SK-N-SH (cell line): Measurements from ENCODE around the gene PRR35. TPM values are rescaled to one million over a fixed set of nuclear protein-coding genes. Genes with fewer than 3 reads are reported as not detected.

Source experiments
- CTCF ChIA-PET: fragments of 300-600, 350-600 bp; formaldehyde crosslinking; extraction: SDS; loops from one replicate; lab custom pipeline; 2021; lab: Yijun Ruan, JAX
- POLR2A ChIA-PET: fragments of 350-600 bp; sonication (Branson Sonifier 250); formaldehyde crosslinking; extraction: SDS; loops from one replicate; lab custom pipeline; 2020; ENCODE audit warnings: antibody characterized with exemption, inconsistent platforms; lab: Yijun Ruan, JAX
- DNase-seq: peaks from one replicate; pipeline ENCODE4 v3.0.0; 2012
- H2AFZ ChIP-seq: fragments of 200-600 bp; sonication (generic); 2 replicates; pipeline ENCODE4 v1.8.1; 2016; ENCODE audit warnings: antibody characterized with exemption, mild to moderate bottlenecking, low read depth
- H3F3A ChIP-seq: fragments of 200-600 bp; sonication (generic); replicated peaks from 2 replicates; pipeline ENCODE3; 2016; ENCODE audit warnings: antibody characterized with exemption, mild to moderate bottlenecking; ENCODE audit not compliant: insufficient read depth
- H3K27ac ChIP-seq, 2 experiments: fragments of 200-500 bp in 1 of 2; fragments of 200-600 bp in 1 of 2; sonication (Bioruptor generic) in 1 of 2; sonication (generic), shearing (Covaris generic) in 1 of 2; 2 replicates each; pipeline versions ENCODE4 v1.5.1 to v1.6.1; 2014 to 2016; ENCODE audit warnings: low read depth in 2 of 2, inconsistent platforms in 1 of 2, low read length in 1 of 2, mild to moderate bottlenecking in 1 of 2, mixed read lengths in 1 of 2
- H3K27me3 ChIP-seq: fragments of 200-600 bp; sonication (generic), shearing (Covaris generic); 2 replicates; pipeline ENCODE4 v1.6.1; 2016; ENCODE audit warnings: mixed run types; ENCODE audit not compliant: insufficient read depth
- H3K36me3 ChIP-seq, 2 experiments: fragments of 200-500 bp in 1 of 2; fragments of 200-600 bp in 1 of 2; sonication (Bioruptor generic) in 1 of 2; sonication (generic) in 1 of 2; replicated peaks in 1 of 2; 2 replicates each; pipeline versions ENCODE3 to v1.5.1; 2014 to 2016; ENCODE audit warnings: low read length in 1 of 2, mild to moderate bottlenecking in 1 of 2; ENCODE audit not compliant: insufficient read depth in 2 of 2, control insufficient read depth in 1 of 2
- H3K4me1 ChIP-seq, 2 experiments: fragments of 200-500 bp in 1 of 2; fragments of 200-600 bp in 1 of 2; sonication (Bioruptor generic) in 1 of 2; sonication (generic), shearing (Covaris generic) in 1 of 2; 2 replicates each; pipeline versions ENCODE4 v1.5.1 to v1.6.1; 2014 to 2016; ENCODE audit warnings: low read depth in 1 of 2, low read length in 1 of 2, mixed run types in 1 of 2; ENCODE audit not compliant: insufficient read depth in 2 of 2, control insufficient read depth in 1 of 2
- H3K4me2 ChIP-seq: fragments of 200-600 bp; sonication (generic), shearing (Covaris generic); 2 replicates; pipeline ENCODE4 v1.6.1; 2017; ENCODE audit warnings: mixed run types
- H3K4me3 ChIP-seq, 2 experiments: fragments of 200-500 bp in 1 of 2; fragments of 200-600 bp in 1 of 2; sonication (Bioruptor generic) in 1 of 2; sonication (generic), shearing (Covaris generic) in 1 of 2; 2 replicates each; pipeline versions ENCODE4 v1.5.1 to v1.8.1; 2014 to 2016; ENCODE audit warnings: low read depth in 2 of 2, inconsistent platforms in 1 of 2, low read length in 1 of 2, mild to moderate bottlenecking in 1 of 2, mixed read lengths in 1 of 2, moderate library complexity in 1 of 2
- H3K79me2 ChIP-seq: fragments of 200-600 bp; sonication (generic); 2 replicates; pipeline ENCODE4 v1.8.1; 2017; ENCODE audit warnings: mild to moderate bottlenecking; ENCODE audit not compliant: insufficient read depth
- H3K9ac ChIP-seq: fragments of 200-600 bp; sonication (generic); 2 replicates; pipeline ENCODE4 v1.6.1; 2017; ENCODE audit warnings: mixed run types
- H3K9me2 ChIP-seq: fragments of 200-600 bp; sonication (generic); 2 replicates; pipeline ENCODE4 v1.6.1; 2017; ENCODE audit warnings: mixed run types
- H3K9me3 ChIP-seq: fragments of 200-600 bp; sonication (generic); 2 replicates; pipeline ENCODE4 v1.6.1; 2017; ENCODE audit warnings: mixed run types, mild to moderate bottlenecking, moderate library complexity
- H4K20me1 ChIP-seq: fragments of 200-600 bp; sonication (generic); 2 replicates; pipeline ENCODE4 v1.6.1; 2017; ENCODE audit warnings: mild to moderate bottlenecking, mixed run types; ENCODE audit not compliant: insufficient read depth
- CHD2 ChIP-seq: fragments of 150-350 bp; IDR thresholded peaks from 2 replicates; pipeline ENCODE4 v1.6.1; 2018; ENCODE audit warnings: low read length; ENCODE audit not compliant: partially characterized antibody
- ELF1 ChIP-seq: IDR thresholded peaks from 2 replicates; pipeline ENCODE4 v1.4.0; 2012
- FOSL2 ChIP-seq: IDR thresholded peaks from 2 replicates; pipeline ENCODE4 v1.4.0; 2012; ENCODE audit warnings: low read depth, mild to moderate bottlenecking, moderate library complexity, borderline replicate concordance
- FOXM1 ChIP-seq: IDR thresholded peaks from 2 replicates; pipeline ENCODE4 v1.4.0; 2012; ENCODE audit warnings: low read depth, mild to moderate bottlenecking
- NRF1 ChIP-seq: IDR thresholded peaks from 2 replicates; pipeline ENCODE4 v1.6.1; 2012; ENCODE audit warnings: low read depth, mild to moderate bottlenecking, low read length
- POLR2AphosphoS5 ChIP-seq: IDR thresholded peaks from 2 replicates; pipeline ENCODE4 v1.6.1; 2012; ENCODE audit warnings: low read depth, low read length
- RXRA ChIP-seq: IDR thresholded peaks from 2 replicates; pipeline ENCODE4 v1.4.0; 2012; ENCODE audit warnings: low read depth, mild to moderate bottlenecking, borderline replicate concordance
- SIN3A ChIP-seq: IDR thresholded peaks from 2 replicates; pipeline ENCODE4 v1.6.1; 2012; ENCODE audit warnings: low read depth, mild to moderate bottlenecking, low read length, moderate library complexity, borderline replicate concordance
- TAF1 ChIP-seq: IDR thresholded peaks from 2 replicates; pipeline ENCODE4 v1.6.1; 2012; ENCODE audit warnings: low read depth, mild to moderate bottlenecking, low read length, moderate library complexity, borderline replicate concordance
- USF1 ChIP-seq: IDR thresholded peaks from 2 replicates; pipeline ENCODE4 v1.4.0; 2012; ENCODE audit warnings: low read depth, borderline replicate concordance
- ZBTB33 ChIP-seq: IDR thresholded peaks from 2 replicates; pipeline ENCODE4 v1.4.0; 2012; ENCODE audit warnings: low read depth, borderline replicate concordance
- WGBS: methylation state at CpG from one replicate; pipeline ENCODE4 v1.1.6; 2017; ENCODE audit warnings: low lambda C conversion rate; 5-methylcytosine and 5-hydroxymethylcytosine counted together
- polyA plus RNA-seq, 3 experiments: library from polyadenylated mRNA; depleted of rRNA; stranded (reverse); fragments of >200 nt; gene quantifications; 2 replicates each; pipeline ENCODE4 v1.2.3, GENCODE V29; 2012
- TF ChIP-seq, protein P1 (sequence below): fragments of 150-350 bp; IDR thresholded peaks from 2 replicates; pipeline ENCODE4 v1.6.1; 2016; ENCODE audit warnings: mild to moderate bottlenecking, low read depth, low read length

The PRR35 gene
- polyA plus RNA-seq, 1 of the 3 experiments (the other 2 are of a cell fraction) = not detected

DNA sequence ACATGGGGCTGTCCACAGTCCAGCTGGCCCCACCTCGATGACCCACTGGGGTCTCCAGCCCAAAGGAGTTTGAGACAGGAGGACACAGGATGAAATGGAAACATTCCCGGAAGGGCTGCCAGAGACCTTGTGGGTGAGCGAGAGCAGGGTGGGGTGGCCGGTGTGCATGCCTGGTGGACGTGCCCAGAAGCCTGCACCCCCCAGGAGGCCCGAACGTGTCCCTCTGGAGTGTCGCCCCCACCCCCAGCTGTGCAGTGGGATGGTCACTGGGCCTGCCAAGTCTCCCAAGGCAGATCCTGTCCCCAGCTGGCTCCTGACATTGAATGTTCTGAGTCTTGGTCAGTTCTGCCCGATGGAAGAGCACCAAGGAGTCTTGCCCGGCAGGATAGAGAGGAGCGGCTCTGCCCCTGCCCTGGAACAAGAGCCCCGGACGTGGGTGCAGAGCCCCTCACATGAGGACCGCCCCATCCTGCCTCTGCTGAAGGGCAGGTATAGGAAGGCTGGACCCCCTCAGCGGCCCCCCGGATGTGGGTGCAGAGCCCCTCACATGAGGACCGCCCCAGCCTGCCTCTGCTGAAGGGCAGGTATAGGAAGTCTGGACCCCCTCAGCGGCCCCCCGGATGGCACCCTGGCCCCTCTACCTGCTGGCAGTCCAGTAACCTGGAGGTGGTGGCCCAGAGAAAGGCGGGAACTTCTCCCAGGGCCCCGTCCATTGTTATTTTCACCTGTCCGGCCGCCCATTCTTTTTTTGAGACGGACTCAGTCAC lies 35.7 kb upstream of the PRR35 start:
- peaks cover 0 to 14% of the 10 kb centered on the region in 2 experiments for H3K36me3 ChIP-seq
- H4K20me1 ChIP-seq = peaks cover 24% of the 10 kb centered on the region
- H3K9ac ChIP-seq = no peak overlapping the region; the same call in 1 of the 2 replicates
- TF ChIP-seq POLR2AphosphoS5 (peak; percentile 29; the same call in 1 of the 2 replicates), FOSL2 (no peak)
- peaks cover 26% of the 10 kb centered on the region for H3F3A ChIP-seq
- H3K79me2 ChIP-seq = peaks cover 33% of the 10 kb centered on the region
- POLR2A ChIA-PET = no interaction called here
- peaks cover 11 to 24% of the 10 kb centered on the region in 2 experiments; a peak in 3 of 4 replicates for H3K4me1 ChIP-seq
- no peaks in the 10 kb centered on the region for H3K27me3 ChIP-seq
- 93% methylated on average over 15 of the region's 24 CpGs for WGBS
- no peak for DNase-seq
- H3K4me3 ChIP-seq = no peak overlapping the region
- CTCF ChIA-PET = no interaction called here
- H3K4me2 ChIP-seq = peak overlapping the region; percentile 89; the same call in 1 of the 2 replicates
- no peak overlapping the region for H2AFZ ChIP-seq
- H3K27ac ChIP-seq = peak overlapping the region in 1 of 2 experiments; percentile 72; a peak in 2 of 4 replicates
- no peaks in the 10 kb centered on the region for H3K9me2 ChIP-seq
- H3K9me3 ChIP-seq = no peaks in the 10 kb centered on the region

GRCh38 chr16:525123-525519 lies 35.1 kb upstream of the PRR35 start:
- peaks cover 26% of the 10 kb centered on the region for H3F3A ChIP-seq
- peaks cover 0 to 12% of the 10 kb centered on the region in 2 experiments for H3K36me3 ChIP-seq
- H3K4me1 ChIP-seq = peaks cover 11 to 25% of the 10 kb centered on the region in 2 experiments; a peak in 3 of 4 replicates
- WGBS = 98% methylated on average over 6 of the region's 8 CpGs
- no peak for TF ChIP-seq FOXM1
- no peak for TF ChIP-seq SIN3A
- TF ChIP-seq TAF1 = no peak
- TF ChIP-seq, protein P1, sequence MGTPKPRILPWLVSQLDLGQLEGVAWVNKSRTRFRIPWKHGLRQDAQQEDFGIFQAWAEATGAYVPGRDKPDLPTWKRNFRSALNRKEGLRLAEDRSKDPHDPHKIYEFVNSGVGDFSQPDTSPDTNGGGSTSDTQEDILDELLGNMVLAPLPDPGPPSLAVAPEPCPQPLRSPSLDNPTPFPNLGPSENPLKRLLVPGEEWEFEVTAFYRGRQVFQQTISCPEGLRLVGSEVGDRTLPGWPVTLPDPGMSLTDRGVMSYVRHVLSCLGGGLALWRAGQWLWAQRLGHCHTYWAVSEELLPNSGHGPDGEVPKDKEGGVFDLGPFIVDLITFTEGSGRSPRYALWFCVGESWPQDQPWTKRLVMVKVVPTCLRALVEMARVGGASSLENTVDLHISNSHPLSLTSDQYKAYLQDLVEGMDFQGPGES = no peak
- TF ChIP-seq NRF1 = no peak
- no peak for TF ChIP-seq USF1
- no peak for TF ChIP-seq CHD2
- TF ChIP-seq ZBTB33 = no peak
- TF ChIP-seq RXRA = no peak
- no peak for TF ChIP-seq FOSL2
- no peak for TF ChIP-seq ELF1
- TF ChIP-seq, all 33 proteins: peak for 0
- Histone ChIP-seq H3K4me3 (no peak overlapping the region), H3K27ac (peak overlapping the region; percentile 72 to 92), H2AFZ (no peak overlapping the region), H3K9me3 (no peaks in the 10 kb centered on the region), H3K9me2 (no peaks in the 10 kb centered on the region), H3K9ac (no peak overlapping the region; the same call in 1 of the 2 replicates), H3K27me3 (no peaks in the 10 kb centered on the region), H4K20me1 (peaks cover 30% of the 10 kb centered on the region), H3K4me2 (peak overlapping the region; percentile 89), H3K79me2 (peaks cover 40% of the 10 kb centered on the region)
- ChIA-PET CTCF (interaction anchor here (1.3 kb wide), 1 partner anchor 12 kb away, joined by 4 read pairs; no protein-coding TSS in a partner anchor), POLR2A (interaction anchor here (1.6 kb wide), 1 partner anchor 41 kb away, joined by 6 read pairs; no protein-coding TSS in a partner anchor)
- no peak for DNase-seq
